H9 (cell line): ENCODE data around the gene LPP. TPM values are rescaled to one million over a fixed set of nuclear protein-coding genes. Genes with fewer than 3 reads are reported as not detected.

Source experiments
- DNase-seq: peaks from one replicate; pipeline ENCODE4 v3.0.0-alpha.2; 2017
- H2AFZ ChIP-seq: one replicate; pipeline ENCODE4 v1.6.1; 2013; ENCODE audit warnings: mild to moderate bottlenecking, low read length, control low read depth, moderate library complexity
- H2AK5ac ChIP-seq: 2 replicates; pipeline ENCODE4 v1.6.1; 2013; ENCODE audit warnings: low read length, control low read depth, mixed read lengths; ENCODE audit not compliant: insufficient read length
- H2BK120ac ChIP-seq: one replicate; pipeline ENCODE4 v1.6.1; 2013; ENCODE audit warnings: low read depth, mild to moderate bottlenecking, low read length, control low read depth, inconsistent platforms; ENCODE audit not compliant: poor library complexity, severe bottlenecking
- H2BK12ac ChIP-seq: 2 replicates; pipeline ENCODE4 v1.6.1; 2013; ENCODE audit warnings: low read length, control low read depth, mixed read lengths, low read depth; ENCODE audit not compliant: insufficient read length
- H2BK15ac ChIP-seq: 2 replicates; pipeline ENCODE4 v1.6.1; 2013; ENCODE audit warnings: low read depth, low read length, control low read depth
- H2BK20ac ChIP-seq: one replicate; pipeline ENCODE4 v1.6.1; 2013; ENCODE audit warnings: low read depth, mild to moderate bottlenecking, low read length, control low read depth, inconsistent platforms; ENCODE audit not compliant: poor library complexity, severe bottlenecking
- H2BK5ac ChIP-seq: 2 replicates; pipeline ENCODE4 v1.6.1; 2013; ENCODE audit warnings: low read length, control low read depth, mixed read lengths; ENCODE audit not compliant: insufficient read length
- H3K14ac ChIP-seq: 2 replicates; pipeline ENCODE4 v1.6.1; 2013; ENCODE audit warnings: low read length, control low read depth; ENCODE audit not compliant: insufficient read depth
- H3K18ac ChIP-seq: 2 replicates; pipeline ENCODE4 v1.6.1; 2013; ENCODE audit warnings: low read depth, mild to moderate bottlenecking, mixed read lengths, low read length, control low read depth; ENCODE audit not compliant: insufficient read length
- H3K23ac ChIP-seq: 2 replicates; pipeline ENCODE4 v1.6.1; 2013; ENCODE audit warnings: low read length, control low read depth, mixed read lengths, low read depth; ENCODE audit not compliant: insufficient read length
- H3K23me2 ChIP-seq: 2 replicates; pipeline ENCODE4 v1.6.1; 2013; ENCODE audit warnings: low read depth, mild to moderate bottlenecking, mixed read lengths, low read length, control low read depth; ENCODE audit not compliant: insufficient read length, poor library complexity, severe bottlenecking
- H3K27ac ChIP-seq: 2 replicates; pipeline ENCODE4 v1.5.1; 2013; ENCODE audit warnings: low read length, control low read depth, mixed read lengths, low read depth; ENCODE audit not compliant: insufficient read length
- H3K27me3 ChIP-seq: 2 replicates; pipeline ENCODE4 v1.6.1; 2013; ENCODE audit warnings: low read length, control low read depth, inconsistent platforms; ENCODE audit not compliant: insufficient read depth
- H3K4ac ChIP-seq: 2 replicates; pipeline ENCODE4 v1.6.1; 2013; ENCODE audit warnings: low read depth, mild to moderate bottlenecking, control low read depth, inconsistent platforms, low read length, moderate library complexity
- H3K4me1 ChIP-seq: 2 replicates; pipeline ENCODE4 v1.6.1; 2013; ENCODE audit warnings: low read length, control low read depth, inconsistent platforms; ENCODE audit not compliant: insufficient read depth
- H3K4me2 ChIP-seq: 2 replicates; pipeline ENCODE4 v1.6.1; 2013; ENCODE audit warnings: low read length, control low read depth, mixed read lengths; ENCODE audit not compliant: insufficient read length, insufficient read depth
- H3K56ac ChIP-seq: 2 replicates; pipeline ENCODE4 v1.6.1; 2013; ENCODE audit warnings: low read depth, mild to moderate bottlenecking, mixed read lengths, low read length, control low read depth; ENCODE audit not compliant: insufficient read length
- H3K79me1 ChIP-seq: 2 replicates; pipeline ENCODE4 v1.6.1; 2013; ENCODE audit warnings: low read depth, mild to moderate bottlenecking, moderate library complexity, low read length, control low read depth, inconsistent platforms; ENCODE audit not compliant: insufficient read depth, poor library complexity, severe bottlenecking
- H3K79me2 ChIP-seq: 2 replicates; pipeline ENCODE4 v1.6.1; 2013; ENCODE audit warnings: low read length, control low read depth, inconsistent platforms; ENCODE audit not compliant: insufficient read depth
- H3K9ac ChIP-seq: 2 replicates; pipeline ENCODE4 v1.6.1; 2013; ENCODE audit warnings: low read length, control low read depth, mixed read lengths; ENCODE audit not compliant: insufficient read length; ENCODE audit errors: extremely low read depth
- H3K9me3 ChIP-seq: one replicate; pipeline ENCODE4 v1.6.1; 2013; ENCODE audit warnings: low read depth, low read length, inconsistent platforms; ENCODE audit not compliant: control insufficient read depth
- H3T11ph ChIP-seq: one replicate; pipeline ENCODE4 v1.6.1; 2013; ENCODE audit warnings: mild to moderate bottlenecking, low read length, control low read depth, inconsistent platforms
- H4K20me1 ChIP-seq: one replicate; pipeline ENCODE4 v1.6.1; 2013; ENCODE audit not compliant: control insufficient read depth, insufficient read length, insufficient read depth
- H4K5ac ChIP-seq: 2 replicates; pipeline ENCODE4 v1.6.1; 2013; ENCODE audit warnings: low read depth, mild to moderate bottlenecking, mixed read lengths, low read length, control low read depth; ENCODE audit not compliant: insufficient read length
- H4K8ac ChIP-seq: replicated peaks from 2 replicates; pipeline ENCODE4 v1.6.1; 2013; ENCODE audit warnings: low read length, control low read depth, mixed read lengths, low read depth; ENCODE audit not compliant: insufficient read length
- H4K91ac ChIP-seq: 2 replicates; pipeline ENCODE4 v1.6.1; 2013; ENCODE audit warnings: low read depth, mild to moderate bottlenecking, moderate library complexity, mixed read lengths, low read length, control low read depth; ENCODE audit not compliant: insufficient read length
- H3K27ac Mint-ChIP-seq, 3 experiments: 2 replicates in 2 of 3; 3 replicates in 1 of 3; pipeline ENCODE4 v1.8.0; 2020 to 2021; ENCODE audit warnings: mixed read lengths in 3 of 3, mild to moderate bottlenecking in 1 of 3, moderate library complexity in 1 of 3
- H3K27me3 Mint-ChIP-seq: 2 replicates; pipeline ENCODE4 v1.8.0; 2021; ENCODE audit warnings: low read depth, mild to moderate bottlenecking, moderate library complexity, mixed read lengths
- H3K36me3 Mint-ChIP-seq, 3 experiments: 2 replicates in 2 of 3; 3 replicates in 1 of 3; pipeline ENCODE4 v1.8.0; 2020 to 2021; ENCODE audit warnings: low read depth in 3 of 3, mixed read lengths in 3 of 3; ENCODE audit not compliant: insufficient read depth in 1 of 3
- H3K4me1 Mint-ChIP-seq, 2 experiments: 2 replicates each; pipeline ENCODE4 v1.8.0; 2020; ENCODE audit warnings: mixed read lengths in 2 of 2
- H3K4me3 Mint-ChIP-seq, 2 experiments: 2 replicates in 1 of 2; 3 replicates in 1 of 2; pipeline ENCODE4 v1.8.0; 2020 to 2021; ENCODE audit warnings: mild to moderate bottlenecking in 2 of 2, mixed read lengths in 2 of 2, moderate library complexity in 1 of 2
- H3K9me3 Mint-ChIP-seq, 2 experiments: 2 replicates in 1 of 2; 3 replicates in 1 of 2; pipeline ENCODE4 v1.8.0; 2020; ENCODE audit warnings: mild to moderate bottlenecking in 2 of 2, mixed read lengths in 2 of 2, moderate library complexity in 1 of 2
- CTCF ChIP-seq: fragments of 200-600 bp; sonication (generic); conservative IDR thresholded peaks from 3 replicates; pipeline ENCODE4 v1.8.0; 2021; ENCODE audit warnings: antibody characterized with exemption, mild to moderate bottlenecking
- WGBS: extraction: QIAGEN DNeasy Blood & Tissue Kit; methylation state at CpG from one replicate; pipeline ENCODE4 v1.1.7; 2013; ENCODE audit warnings: missing lambda C conversion rate, low lambda C conversion rate, mixed read lengths; ENCODE audit not compliant: insufficient read length; ENCODE audit errors: extremely low coverage; 5-methylcytosine and 5-hydroxymethylcytosine counted together
- total RNA-seq: library from RNA; stranded (reverse); gene quantifications from 2 replicates; pipeline ENCODE4 v1.2.1, GENCODE V29; 2021

LPP gene
- total RNA-seq, 1 experiment from 2014 or later, result 64.6 TPM

DNA sequence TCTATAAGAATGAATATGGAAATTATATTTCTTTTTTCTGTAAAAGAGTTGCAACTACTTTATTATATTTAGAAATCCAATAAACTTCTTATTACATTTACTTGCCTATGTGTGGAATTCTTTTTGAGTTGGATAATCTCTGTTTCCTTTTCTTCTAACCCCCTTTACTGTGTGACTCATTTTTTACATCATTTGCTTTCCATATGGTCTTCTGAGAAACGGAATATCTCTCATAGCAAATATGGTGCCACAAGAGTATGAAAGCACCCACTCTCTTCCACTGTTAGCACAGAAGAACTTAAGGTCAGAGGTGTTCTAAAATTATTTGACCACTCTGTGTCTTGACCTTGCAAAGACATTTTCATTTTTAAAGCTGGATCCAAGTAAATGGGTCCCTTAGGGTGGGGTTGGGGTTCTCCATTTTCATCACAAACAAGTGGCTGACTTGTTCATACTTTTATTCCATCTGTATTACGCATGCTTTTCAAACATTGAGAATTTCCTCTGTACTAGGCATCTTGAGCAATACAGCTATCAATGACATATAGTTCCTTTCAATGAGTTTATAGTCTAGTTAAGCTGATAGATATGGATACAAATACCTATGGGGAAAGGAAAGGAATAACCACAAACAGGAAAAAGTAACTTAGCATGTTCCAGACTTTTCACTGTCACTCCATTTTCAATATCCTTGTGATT is 736.8 kb downstream of the LPP start:
- H3K27ac ChIP-seq, result no peak overlapping the region
- no peak overlapping the region for H3K4me2 ChIP-seq
- no peak overlapping the region for H3K23ac ChIP-seq
- H3K4me1 Mint-ChIP-seq, result no peaks in the 10 kb centered on the region
- DNase-seq, result no peak
- H4K91ac ChIP-seq, result no peak overlapping the region
- no peak overlapping the region for H3K56ac ChIP-seq
- H2AFZ ChIP-seq, result no peak overlapping the region
- H3K27me3 Mint-ChIP-seq, result no peaks in the 10 kb centered on the region
- no peak overlapping the region for H2BK15ac ChIP-seq
- no peak overlapping the region for H2BK120ac ChIP-seq
- no peaks in the 10 kb centered on the region for H3K79me1 ChIP-seq
- no peaks in the 10 kb centered on the region for H3K4me1 ChIP-seq
- no peak overlapping the region for H2BK20ac ChIP-seq
- H3K27me3 ChIP-seq, result no peaks in the 10 kb centered on the region
- H3K9me3 Mint-ChIP-seq, result no peaks in the 10 kb centered on the region
- no peaks in the 10 kb centered on the region for H4K20me1 ChIP-seq
- no peak overlapping the region for H3K4me3 Mint-ChIP-seq
- no peaks in the 10 kb centered on the region for H3K23me2 ChIP-seq
- no peaks in the 10 kb centered on the region for H3K9me3 ChIP-seq
- H4K5ac ChIP-seq, result no peak overlapping the region
- H3K79me2 ChIP-seq, result no peaks in the 10 kb centered on the region
- H4K8ac ChIP-seq, result no peak overlapping the region
- WGBS, result no CpG with 5 or more reads among the region's 2 CpGs
- H2BK5ac ChIP-seq, result no peak overlapping the region
- no peak overlapping the region for H3K14ac ChIP-seq
- H3K4ac ChIP-seq, result no peak overlapping the region
- H3T11ph ChIP-seq, result no peak overlapping the region
- TF ChIP-seq CTCF, result no peak
- no peak overlapping the region for H3K27ac Mint-ChIP-seq
- no peak overlapping the region for H3K18ac ChIP-seq
- H2BK12ac ChIP-seq, result no peak overlapping the region
- H2AK5ac ChIP-seq, result no peak overlapping the region
- H3K36me3 Mint-ChIP-seq, result no peaks in the 10 kb centered on the region
- H3K9ac ChIP-seq, result no peak overlapping the region
